ENCODE results near the gene PTK7. TPM values are rescaled to one million over a fixed set of nuclear protein-coding genes. Genes with fewer than 3 reads are reported as not detected.
"Not testable (repeated sequence)": the region's sequence is repeated elsewhere in the genome, so short reads cannot be mapped to it uniquely, and the experiment has no call there.

PTK7 gene
- total and polyA plus RNA-seq, 2 of the 8 experiments (the other 6 are each of a cell fraction or from before 2014, with no cell fraction given), result 110 to 138 TPM

DNA sequence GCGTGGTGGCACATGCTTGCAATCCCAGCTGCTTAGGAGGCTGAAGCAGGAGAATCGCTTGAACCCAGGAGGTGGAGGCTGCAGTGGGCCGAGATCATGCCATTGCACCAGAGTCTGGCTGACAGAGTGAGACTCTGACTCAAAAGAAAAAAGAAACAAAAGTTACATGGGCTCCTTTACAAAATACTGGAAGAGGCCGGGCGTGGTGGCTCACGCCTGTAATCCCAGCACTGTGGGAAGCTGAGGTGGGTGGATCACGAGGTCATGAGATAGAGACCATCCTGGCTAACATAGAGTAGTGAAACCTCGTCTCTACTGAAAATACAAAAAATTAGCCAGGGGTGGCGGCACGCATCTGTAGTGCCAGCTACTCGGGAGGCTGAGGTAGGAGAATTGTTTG lies 63.9 kb downstream of the PTK7 start:
- H4K91ac ChIP-seq (replicated peaks; ENCODE audit: insufficient read length, low read length); H3K4ac ChIP-seq (replicated peaks; ENCODE audit: insufficient read length, low read depth, low read length); H4K8ac ChIP-seq (ENCODE audit: extremely low read depth, insufficient read depth, low read length); H3K56ac ChIP-seq (replicated peaks; ENCODE audit: insufficient read length, low read depth, low read length); H3K23me2 ChIP-seq (ENCODE audit: low read depth, low read length); H4K20me1 ChIP-seq (replicated peaks in 1 of 2; ENCODE audit: control insufficient read depth in 1 of 2, insufficient read depth in 2 of 2, low read length in 2 of 2); H3K79me2 ChIP-seq (ENCODE audit: control insufficient read depth in 1 of 2, insufficient read depth in 2 of 2, low read length in 2 of 2); H2BK120ac ChIP-seq (replicated peaks; ENCODE audit: low read depth, low read length); H2BK5ac ChIP-seq (ENCODE audit: low read depth, low read length); H4K5ac ChIP-seq (ENCODE audit: insufficient read length, low read depth, low read length); H3K23ac ChIP-seq (ENCODE audit: insufficient read length); H3K18ac ChIP-seq (ENCODE audit: extremely low read depth, low read length); H3K9ac ChIP-seq (replicated peaks in 1 of 4; ENCODE audit: extremely low read depth in 1 of 4, low read depth in 3 of 4, low read length in 3 of 4); H3K9me3 ChIP-seq (ENCODE audit: insufficient read depth in 2 of 2, low read depth in 1 of 2, low read length in 1 of 2); DNase-seq (ENCODE audit: low read depth in 1 of 2, low spot score in 2 of 2); H3K4me1 ChIP-seq (replicated peaks in 1 of 4; ENCODE audit: control insufficient read depth in 3 of 4, insufficient read depth in 4 of 4, low read length in 3 of 4); H2AK5ac ChIP-seq (ENCODE audit: low read depth, low read length); H3K14ac ChIP-seq (ENCODE audit: insufficient read length); H3K79me1 ChIP-seq (ENCODE audit: low read depth, low read length); H2AFZ ChIP-seq (ENCODE audit: low read length); H3K36me3 ChIP-seq (ENCODE audit: control insufficient read depth in 2 of 4, insufficient read depth in 4 of 4, low read length in 3 of 4); H2BK15ac ChIP-seq (ENCODE audit: low read length); H3K27me3 ChIP-seq (replicated peaks in 1 of 4; ENCODE audit: control insufficient read depth in 3 of 4, extremely low read depth in 1 of 4, insufficient read depth in 3 of 4, low read length in 3 of 4); H3K4me3 ChIP-seq (ENCODE audit: extremely low read depth in 1 of 4, insufficient read depth in 2 of 4, low read depth in 3 of 4, low read length in 4 of 4); H2BK12ac ChIP-seq (ENCODE audit: low read depth, low read length); FAIRE-seq; H3K27ac ChIP-seq (ENCODE audit: low read depth, low read length); H2BK20ac ChIP-seq (ENCODE audit: low read length); H3K4me2 ChIP-seq (ENCODE audit: insufficient read depth in 1 of 2, low read depth in 2 of 2, low read length in 2 of 2): not testable (repeated sequence)
- POLR2A ChIA-PET (ENCODE audit: partially characterized antibody), result interaction anchor here (0.7 kb wide), 1 partner anchor 85 kb away, joined by 4 read pairs; no protein-coding TSS in a partner anchor
- 93% methylated on average over 11 of the region's 11 CpGs; no CpG with 5 or more reads in 1 of the 2 experiments for WGBS, 2 experiments (ENCODE audit: extremely low coverage in 1 of 2, insufficient coverage in 1 of 2, insufficient read length in 1 of 2, insufficient replicate concordance in 2 of 2, low coverage in 1 of 2, low lambda C conversion rate in 2 of 2, missing lambda C conversion rate in 1 of 2)
- CTCF ChIA-PET (ENCODE audit: partially characterized antibody), result interaction anchor here (0.7 to 0.9 kb wide), 3 partner anchors 10 to 84 kb away, joined by 3 read pairs; no protein-coding TSS in a partner anchor
